ENCODE data around the gene MRC1.

MRC1 gene

DNA sequence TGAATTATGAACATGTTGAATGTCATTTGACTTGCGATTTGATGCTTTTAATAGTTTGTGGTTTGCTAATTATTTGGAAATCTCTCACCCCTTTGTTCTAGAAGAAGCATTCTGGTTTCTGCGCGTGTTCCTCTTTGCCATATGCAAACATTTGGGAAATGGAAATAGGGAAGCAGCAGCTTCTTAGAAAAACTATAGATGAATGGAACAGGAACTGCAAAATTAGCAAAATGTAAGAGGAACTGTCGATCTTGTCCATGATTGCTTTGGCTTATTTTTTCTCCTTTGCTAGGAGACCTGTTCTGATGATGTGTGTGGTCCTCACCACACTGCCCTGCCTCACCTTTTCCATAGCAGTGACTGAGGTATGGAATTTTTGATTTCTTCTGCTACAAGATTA is 38.1 kb upstream of the MRC1 start:
- Histone ChIP-seq H3K36me3 (ENCODE audit: insufficient read depth, low read length) (no peaks in the 10 kb centered on the region), H3K9ac (ENCODE audit: low read length) (no peak overlapping the region), H3K4me1 (ENCODE audit: insufficient read depth, low read length, severe bottlenecking) (no peaks in the 10 kb centered on the region), H3K4me2 (ENCODE audit: low read length) (no peak overlapping the region), H2AFZ (ENCODE audit: low read length) (no peak overlapping the region), H3K9me2 (ENCODE audit: low read depth, low read length) (no peaks in the 10 kb centered on the region), H3F3A (ENCODE audit: insufficient read depth, low read length) (no peaks in the 10 kb centered on the region), H3K79me2 (ENCODE audit: insufficient read depth, low read length) (no peaks in the 10 kb centered on the region), H3K4me3 (ENCODE audit: low read depth, low read length, poor library complexity, severe bottlenecking) (no peak overlapping the region), H3K9me3 (ENCODE audit: low read length) (no peaks in the 10 kb centered on the region), H3K27me3 (ENCODE audit: insufficient read depth, low read length) (no peaks in the 10 kb centered on the region), H4K20me1 (ENCODE audit: insufficient read depth, low read length) (no peaks in the 10 kb centered on the region), H3K27ac (ENCODE audit: low read depth, low read length, poor library complexity, severe bottlenecking) (no peak overlapping the region)
- TF ChIP-seq EZH2 (IDR thresholded peaks at IDR 0.05; ENCODE audit: borderline replicate concordance, low read length) = no peak
- TF ChIP-seq, protein P1, sequence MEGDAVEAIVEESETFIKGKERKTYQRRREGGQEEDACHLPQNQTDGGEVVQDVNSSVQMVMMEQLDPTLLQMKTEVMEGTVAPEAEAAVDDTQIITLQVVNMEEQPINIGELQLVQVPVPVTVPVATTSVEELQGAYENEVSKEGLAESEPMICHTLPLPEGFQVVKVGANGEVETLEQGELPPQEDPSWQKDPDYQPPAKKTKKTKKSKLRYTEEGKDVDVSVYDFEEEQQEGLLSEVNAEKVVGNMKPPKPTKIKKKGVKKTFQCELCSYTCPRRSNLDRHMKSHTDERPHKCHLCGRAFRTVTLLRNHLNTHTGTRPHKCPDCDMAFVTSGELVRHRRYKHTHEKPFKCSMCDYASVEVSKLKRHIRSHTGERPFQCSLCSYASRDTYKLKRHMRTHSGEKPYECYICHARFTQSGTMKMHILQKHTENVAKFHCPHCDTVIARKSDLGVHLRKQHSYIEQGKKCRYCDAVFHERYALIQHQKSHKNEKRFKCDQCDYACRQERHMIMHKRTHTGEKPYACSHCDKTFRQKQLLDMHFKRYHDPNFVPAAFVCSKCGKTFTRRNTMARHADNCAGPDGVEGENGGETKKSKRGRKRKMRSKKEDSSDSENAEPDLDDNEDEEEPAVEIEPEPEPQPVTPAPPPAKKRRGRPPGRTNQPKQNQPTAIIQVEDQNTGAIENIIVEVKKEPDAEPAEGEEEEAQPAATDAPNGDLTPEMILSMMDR (IDR thresholded peaks at IDR 0.05; ENCODE audit: low read length) = no peak

DNA sequence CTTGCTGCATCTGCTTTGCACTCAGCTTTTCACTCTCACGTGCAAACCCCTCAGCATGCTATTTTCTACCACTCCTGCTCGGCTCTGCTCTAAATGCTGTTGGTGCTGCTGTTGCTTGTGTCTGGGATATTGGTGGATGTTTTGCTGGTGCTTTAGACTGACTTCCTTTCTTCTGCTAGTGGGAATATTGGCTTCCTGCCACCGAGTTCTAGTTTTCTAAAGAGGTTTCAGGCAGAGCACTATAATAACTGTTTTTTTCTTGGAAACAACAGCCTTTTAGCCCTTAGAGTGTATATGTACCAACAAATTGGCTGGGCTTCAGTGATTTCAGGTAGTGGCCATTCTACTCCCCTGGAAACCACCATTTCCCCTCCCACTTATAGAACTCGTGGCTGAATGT is 29.4 kb upstream of the MRC1 start:
- H3K36me3 ChIP-seq (ENCODE audit: insufficient read depth, low read length) = no peaks in the 10 kb centered on the region
- no peak overlapping the region for H3K27ac ChIP-seq (ENCODE audit: low read depth, low read length, poor library complexity, severe bottlenecking)
- no peaks in the 10 kb centered on the region for H3K27me3 ChIP-seq (ENCODE audit: insufficient read depth, low read length)
- no peaks in the 10 kb centered on the region for H3F3A ChIP-seq (ENCODE audit: insufficient read depth, low read length)
- H3K4me3 ChIP-seq (ENCODE audit: low read depth, low read length, poor library complexity, severe bottlenecking) = no peak overlapping the region
- H2AFZ ChIP-seq (ENCODE audit: low read length) = no peak overlapping the region
- H3K4me2 ChIP-seq (ENCODE audit: low read length) = no peak overlapping the region
- no peaks in the 10 kb centered on the region for H3K9me2 ChIP-seq (ENCODE audit: low read depth, low read length)
- no peaks in the 10 kb centered on the region for H3K4me1 ChIP-seq (ENCODE audit: insufficient read depth, low read length, severe bottlenecking)
- no peaks in the 10 kb centered on the region for H4K20me1 ChIP-seq (ENCODE audit: insufficient read depth, low read length)
- no peak overlapping the region for H3K9ac ChIP-seq (ENCODE audit: low read length)
- H3K79me2 ChIP-seq (ENCODE audit: insufficient read depth, low read length) = no peaks in the 10 kb centered on the region
- no peaks in the 10 kb centered on the region for H3K9me3 ChIP-seq (ENCODE audit: low read length)
- no peak for TF ChIP-seq EZH2 (IDR thresholded peaks at IDR 0.05; ENCODE audit: borderline replicate concordance, low read length)
- TF ChIP-seq, protein P1 (IDR thresholded peaks at IDR 0.05; ENCODE audit: low read length) = no peak

DNA sequence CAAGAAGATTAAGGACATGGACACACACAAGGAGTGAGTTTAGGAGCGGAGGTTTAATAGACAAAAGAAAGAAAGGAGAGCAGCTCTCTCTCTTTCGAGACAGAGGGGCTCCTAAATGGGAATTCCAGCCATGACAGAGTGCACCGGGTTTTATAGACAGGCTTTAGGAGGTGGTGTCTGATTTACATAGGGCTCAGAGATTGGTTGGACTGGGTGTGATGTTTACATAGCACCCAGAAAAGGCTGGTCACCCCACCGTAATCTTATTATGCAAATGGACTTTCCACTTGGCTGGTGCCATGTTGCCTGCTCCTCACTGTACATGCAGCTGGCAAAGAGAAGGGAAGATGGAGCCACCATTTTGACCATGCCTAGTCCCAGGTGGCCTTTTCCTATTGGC is 28.4 kb upstream of the MRC1 start:
- Histone ChIP-seq H3F3A (ENCODE audit: insufficient read depth, low read length) (no peaks in the 10 kb centered on the region), H3K27me3 (ENCODE audit: insufficient read depth, low read length) (no peaks in the 10 kb centered on the region), H2AFZ (ENCODE audit: low read length) (no peak overlapping the region), H3K79me2 (ENCODE audit: insufficient read depth, low read length) (no peaks in the 10 kb centered on the region), H4K20me1 (ENCODE audit: insufficient read depth, low read length) (no peaks in the 10 kb centered on the region), H3K9me2 (ENCODE audit: low read depth, low read length) (no peaks in the 10 kb centered on the region), H3K27ac (ENCODE audit: low read depth, low read length, poor library complexity, severe bottlenecking) (no peak overlapping the region), H3K9ac (ENCODE audit: low read length) (no peak overlapping the region), H3K4me1 (ENCODE audit: insufficient read depth, low read length, severe bottlenecking) (no peaks in the 10 kb centered on the region), H3K36me3 (ENCODE audit: insufficient read depth, low read length) (no peaks in the 10 kb centered on the region), H3K4me2 (ENCODE audit: low read length) (no peak overlapping the region), H3K9me3 (ENCODE audit: low read length) (no peaks in the 10 kb centered on the region), H3K4me3 (ENCODE audit: low read depth, low read length, poor library complexity, severe bottlenecking) (no peak overlapping the region)
- TF ChIP-seq EZH2 (IDR thresholded peaks at IDR 0.05; ENCODE audit: borderline replicate concordance, low read length) = no peak
- TF ChIP-seq, protein P1 (IDR thresholded peaks at IDR 0.05; ENCODE audit: low read length) = no peak

All from OCI-LY1 (cell line).